Stimulated activated CD4-positive, alpha-beta T cell treated with anti-CD3 and anti-CD28 coated beads, Interleukin-2, amount 100 ng/mL, for 24 hours (primary cell): ENCODE measurements around the gene THRAP3.
"Not testable (repeated sequence)": the region's sequence is repeated elsewhere in the genome, so short reads cannot be mapped to it uniquely, and the experiment has no call there.

Experiments
- DNase-seq, 2 donors: peaks; one replicate each; pipeline ENCODE4 v3.0.0-alpha.2; 2020

THRAP3 gene

GRCh38 chr1:36206323-36206858 lies 17.9 kb upstream of the THRAP3 start:
- DNase-seq = no peak

DNA sequence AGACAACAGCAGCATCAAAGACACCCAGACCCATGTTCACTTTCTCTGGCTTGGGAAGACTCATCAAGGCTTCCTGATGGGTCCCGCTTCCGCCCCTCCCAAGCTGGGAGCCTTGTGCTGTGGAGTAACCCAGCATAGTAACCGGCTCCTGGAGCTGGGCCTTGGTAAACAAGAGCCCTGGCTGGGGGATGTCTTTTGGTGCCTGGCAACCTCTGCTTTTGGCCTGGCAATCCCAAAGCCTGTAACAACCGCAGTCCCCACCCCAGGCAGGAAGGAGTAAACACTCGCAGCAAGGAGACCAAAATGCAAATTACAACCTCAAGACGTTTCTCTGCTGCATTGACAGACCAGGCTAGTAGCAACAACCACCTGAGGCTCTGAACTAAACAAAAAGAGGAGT lies 16.9 kb upstream of the THRAP3 start:
- DNase-seq = no peak

DNA sequence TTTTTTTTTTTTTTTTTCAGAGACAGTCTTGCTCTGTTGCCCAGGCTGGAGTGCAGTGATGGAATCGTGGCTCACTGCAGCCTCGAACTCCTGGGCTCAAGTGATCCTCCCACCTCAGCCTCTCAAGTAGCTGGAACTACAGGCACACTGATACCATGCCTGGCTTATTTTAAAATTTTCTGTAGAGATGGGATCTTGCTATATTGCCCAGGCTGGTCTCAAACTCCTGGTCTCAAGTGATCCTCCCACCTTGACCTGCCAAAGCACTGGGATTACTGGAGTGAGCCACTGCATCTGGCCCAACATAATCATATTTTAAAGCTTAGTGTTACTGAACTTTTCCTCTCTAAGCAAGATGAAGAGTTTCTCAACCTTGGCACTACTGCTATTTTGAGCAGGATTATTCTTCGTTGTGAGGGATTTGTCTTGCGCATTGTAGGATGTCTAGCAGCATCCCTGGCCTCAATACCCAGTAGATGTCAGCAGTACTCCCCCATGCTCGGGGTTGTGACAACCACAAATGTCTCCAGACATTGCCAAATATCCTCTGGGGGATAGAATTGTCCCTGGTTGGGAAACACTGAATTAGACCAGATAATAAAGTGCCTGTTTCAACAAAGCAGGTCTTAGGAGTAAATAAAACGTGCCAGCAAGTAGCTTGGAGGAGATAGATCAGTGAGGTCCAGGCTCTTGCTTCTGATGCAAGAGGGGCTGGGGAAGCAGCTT lies 15.1 kb upstream of the THRAP3 start:
- DNase-seq = no peak

DNA sequence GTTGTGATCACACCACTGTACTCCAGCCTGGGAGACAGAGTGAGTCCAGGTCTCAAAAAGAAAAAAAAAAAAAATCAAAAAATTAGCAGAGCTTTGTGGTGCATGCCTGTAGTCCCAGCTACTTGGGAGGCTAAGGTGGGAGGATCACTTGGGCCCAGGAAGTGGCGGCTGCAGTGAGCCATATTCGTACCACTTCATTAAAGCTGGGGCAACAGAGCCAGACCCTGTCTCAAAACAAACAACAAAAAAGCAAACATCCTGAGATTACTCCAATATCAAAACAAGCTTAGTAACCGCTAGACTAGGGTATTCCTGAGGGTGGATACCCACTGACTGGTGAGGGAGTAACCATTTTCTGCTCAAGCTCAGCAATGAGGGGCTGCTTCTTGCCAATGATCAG lies 12.9 kb upstream of the THRAP3 start:
- DNase-seq = no peak

DNA sequence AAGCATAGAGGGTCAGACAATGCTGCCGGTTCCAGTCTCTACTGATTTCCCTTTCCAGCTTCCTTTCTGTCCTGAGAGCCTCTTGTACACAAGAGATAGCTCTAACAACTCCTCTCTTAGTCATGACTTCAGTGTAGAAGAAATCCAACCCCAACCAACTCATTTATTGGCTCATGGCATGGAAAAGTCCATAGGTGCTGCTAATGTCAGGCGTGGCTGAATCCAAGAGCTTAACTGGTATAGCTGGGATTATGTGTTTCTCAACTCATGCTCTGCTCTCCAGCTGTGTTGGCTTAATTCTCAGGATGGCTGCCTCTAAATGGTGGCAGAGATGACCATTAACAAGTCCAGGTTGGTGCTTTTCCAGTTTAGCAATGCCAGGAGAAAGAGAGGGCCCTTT lies 12.4 kb upstream of the THRAP3 start:
- no peak for DNase-seq

DNA sequence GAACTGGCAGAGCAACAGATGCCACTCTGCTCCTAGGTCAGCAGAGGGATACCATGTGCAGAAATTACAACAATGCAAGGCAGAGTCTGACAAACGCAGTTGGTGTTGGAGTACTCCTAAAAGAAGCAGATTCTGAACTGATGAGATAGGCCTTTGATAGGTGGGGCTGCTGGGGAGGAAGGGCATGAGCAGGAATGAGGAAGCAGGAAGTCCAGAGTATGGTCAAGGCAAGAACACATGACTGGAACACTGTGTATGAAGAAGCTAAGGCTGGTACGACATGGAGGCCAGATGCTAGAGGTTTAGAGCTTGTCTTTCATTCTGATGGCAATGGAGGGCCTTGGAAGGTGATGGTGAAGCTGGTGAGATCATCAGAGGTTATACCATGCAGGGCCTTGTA lies 11.5 kb upstream of the THRAP3 start:
- no peak for DNase-seq

DNA sequence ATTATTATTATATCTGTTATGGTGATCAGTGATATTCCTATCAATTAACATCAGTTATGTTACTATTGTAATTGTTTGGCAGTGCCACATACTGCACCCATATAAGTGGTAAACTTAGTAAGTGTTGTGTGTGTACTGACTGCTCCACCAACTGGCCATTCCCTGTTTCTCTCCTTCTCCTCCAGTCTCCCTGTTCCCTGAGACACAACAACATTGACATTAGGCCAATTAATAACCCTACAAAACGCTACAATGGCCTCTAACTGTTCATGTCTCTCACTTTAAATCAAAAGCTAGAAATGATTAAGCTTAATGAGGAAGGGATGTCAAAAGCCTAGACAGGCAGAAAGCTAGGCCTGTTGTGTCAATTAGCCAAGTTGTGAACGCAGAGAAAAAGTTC lies 6.6 kb upstream of the THRAP3 start:
- no peak for DNase-seq

- DNase-seq = not testable (repeated sequence)
Measured at GRCh38 chr1:36221901-36222300, 2.3 kb upstream of the THRAP3 start.

- DNase-seq = no peak
Measured at GRCh38 chr1:36222481-36223380, 1.5 kb upstream of the THRAP3 start.

GRCh38 chr1:36223381-36223995 lies 755 bp upstream of the THRAP3 start:
- DNase-seq = peak; percentile 17 to 37

- DNase-seq = peak in 1 of 2 donors; percentile 82
Measured at GRCh38 chr1:36224537-36225282, 467 bp downstream of the THRAP3 start.

- DNase-seq = no peak
Measured at GRCh38 chr1:36225283-36225899, 1.1 kb downstream of the THRAP3 start.

- not testable (repeated sequence) for DNase-seq
Measured at GRCh38 chr1:36230279-36230678, 6.0 kb downstream of the THRAP3 start.

DNA sequence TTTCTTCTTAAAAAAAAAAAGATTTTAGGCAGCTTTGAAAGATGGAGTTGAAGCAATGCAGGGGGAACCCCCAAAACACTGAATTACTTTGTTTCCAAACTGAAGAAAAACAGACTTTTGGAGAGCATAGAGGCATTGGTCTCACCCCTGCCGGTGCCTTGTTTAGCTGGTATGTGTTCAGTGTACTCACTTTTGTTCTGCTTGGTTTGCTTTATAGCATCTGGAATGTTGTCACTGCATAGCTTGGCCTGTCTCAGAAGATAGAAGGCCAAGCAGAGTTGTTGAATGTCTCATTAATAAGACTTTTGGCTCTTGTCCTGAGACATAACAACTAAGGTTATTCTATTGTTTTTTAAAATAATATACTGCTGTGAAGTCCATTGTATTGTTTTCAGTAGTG lies 6.9 kb downstream of the THRAP3 start:
- no peak for DNase-seq

DNA sequence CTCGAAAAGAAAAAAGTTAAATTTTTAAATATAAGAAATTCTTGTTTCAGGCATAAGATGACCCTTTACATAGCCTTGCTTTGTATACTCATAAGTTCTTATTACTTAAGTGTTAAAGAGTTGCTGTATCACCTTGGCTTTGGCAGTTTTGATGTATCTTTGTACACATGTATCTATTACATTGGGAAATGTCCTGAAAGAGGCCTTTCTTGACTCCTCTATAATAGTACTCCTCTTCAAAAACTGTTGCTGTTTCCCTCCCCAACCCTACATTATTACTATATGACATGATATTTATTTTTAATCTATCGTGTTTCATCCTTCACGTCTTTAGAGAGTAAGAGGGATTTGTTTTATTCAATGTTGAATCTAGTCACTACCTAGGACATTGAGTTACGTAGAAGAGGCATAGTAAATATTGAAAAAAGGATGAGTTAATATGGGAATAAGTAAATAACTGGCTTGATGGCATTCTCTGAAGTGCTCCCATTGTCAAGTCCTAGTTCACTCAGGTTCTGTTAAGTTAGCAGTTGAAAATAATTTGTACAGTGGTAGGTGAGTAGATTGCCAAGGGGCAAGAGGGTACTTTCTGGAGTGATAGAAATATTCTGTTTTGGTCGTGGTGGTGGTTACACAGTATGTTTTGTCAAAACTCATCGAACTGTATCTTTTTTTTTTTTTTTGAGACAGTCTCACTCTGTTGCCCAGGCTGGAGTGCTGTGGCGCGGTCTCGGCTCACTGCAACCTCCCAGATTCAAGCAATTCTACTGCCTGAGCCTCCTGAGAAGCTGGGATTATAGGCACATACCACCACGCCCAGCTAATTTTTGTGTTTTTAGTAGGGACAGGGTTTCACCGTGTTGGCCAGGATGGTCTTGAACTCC lies 8.2 kb downstream of the THRAP3 start:
- no peak for DNase-seq

DNA sequence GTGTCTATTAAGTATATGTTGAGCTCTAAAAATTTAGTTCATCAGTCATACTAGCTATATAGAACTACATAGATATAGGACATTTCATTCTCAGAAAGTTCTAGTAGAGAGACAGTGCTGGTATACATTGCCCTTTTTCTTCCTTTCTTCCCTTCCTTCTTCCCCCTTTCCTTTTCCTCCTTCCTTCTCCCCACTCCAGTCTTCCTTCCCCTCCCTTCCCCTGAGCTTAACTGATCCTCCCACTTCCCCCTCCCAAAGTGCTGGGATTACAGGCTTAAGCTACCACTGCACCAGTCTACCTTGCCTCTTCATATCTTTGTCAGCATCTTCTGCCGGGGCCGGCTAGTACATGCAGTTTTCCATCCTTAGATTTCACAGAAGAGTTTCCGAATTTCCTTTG lies 12.1 kb downstream of the THRAP3 start:
- DNase-seq = no peak

DNA sequence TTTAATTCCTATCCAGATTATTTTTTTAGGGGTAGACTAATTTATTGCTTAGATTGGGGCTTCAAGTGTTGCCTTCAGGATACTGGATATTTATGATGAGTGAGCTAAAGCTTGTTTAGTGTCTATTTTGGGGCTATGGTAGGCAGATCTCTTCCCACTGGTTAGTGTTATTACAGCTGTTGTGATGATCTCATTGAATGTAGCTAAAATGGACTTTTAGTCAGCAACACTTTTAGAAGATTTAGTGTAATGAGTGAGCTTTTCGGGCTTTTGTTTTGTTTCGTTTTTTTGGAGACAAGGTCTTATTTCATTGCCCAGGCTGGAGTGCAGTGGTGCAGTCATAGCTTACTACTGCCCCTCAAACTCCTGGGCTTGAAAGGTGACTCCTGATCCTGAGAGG lies 14.2 kb downstream of the THRAP3 start:
- no peak for DNase-seq

GRCh38 chr1:36239941-36240637 lies 15.8 kb downstream of the THRAP3 start:
- DNase-seq = no peak

- no peak for DNase-seq
Measured at GRCh38 chr1:36247538-36247937, 23.3 kb downstream of the THRAP3 start.

DNA sequence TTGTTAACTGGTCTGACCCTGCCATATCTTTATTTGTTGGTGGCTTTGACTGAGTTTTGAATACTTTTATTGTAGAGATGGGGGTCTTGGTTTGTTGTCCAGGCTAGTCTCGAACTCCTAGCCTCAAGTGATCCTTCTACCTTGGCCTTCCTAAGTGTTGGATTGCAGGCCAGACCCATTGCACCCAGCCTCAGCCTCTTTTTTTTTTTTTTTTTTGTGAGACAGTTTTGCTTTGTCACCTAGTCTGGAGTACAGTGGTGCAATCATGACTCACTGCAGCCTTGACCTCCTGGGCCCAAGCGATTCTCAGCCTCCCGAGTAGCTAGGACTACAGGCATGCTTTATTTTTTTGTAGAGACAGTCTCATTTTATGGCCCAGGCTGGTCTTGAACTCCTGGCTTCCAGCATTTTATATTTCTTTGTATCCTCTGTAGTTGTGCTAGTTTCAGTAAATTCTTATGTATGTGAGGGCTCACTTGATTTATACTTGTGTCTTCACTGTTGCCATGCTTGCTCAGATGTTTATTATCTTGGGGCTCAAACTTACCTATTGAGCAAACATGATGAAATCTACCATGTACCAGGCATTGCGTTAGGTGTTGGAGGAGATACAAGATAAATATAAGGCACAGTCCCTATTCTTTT lies 24.1 kb downstream of the THRAP3 start:
- no peak for DNase-seq
